ENCODE data around the gene TNF. TPM values are rescaled to one million over a fixed set of nuclear protein-coding genes. Genes with fewer than 3 reads are reported as not detected.

TNF gene
- total RNA-seq, 1 experiment from 2014 or later: not detected

DNA sequence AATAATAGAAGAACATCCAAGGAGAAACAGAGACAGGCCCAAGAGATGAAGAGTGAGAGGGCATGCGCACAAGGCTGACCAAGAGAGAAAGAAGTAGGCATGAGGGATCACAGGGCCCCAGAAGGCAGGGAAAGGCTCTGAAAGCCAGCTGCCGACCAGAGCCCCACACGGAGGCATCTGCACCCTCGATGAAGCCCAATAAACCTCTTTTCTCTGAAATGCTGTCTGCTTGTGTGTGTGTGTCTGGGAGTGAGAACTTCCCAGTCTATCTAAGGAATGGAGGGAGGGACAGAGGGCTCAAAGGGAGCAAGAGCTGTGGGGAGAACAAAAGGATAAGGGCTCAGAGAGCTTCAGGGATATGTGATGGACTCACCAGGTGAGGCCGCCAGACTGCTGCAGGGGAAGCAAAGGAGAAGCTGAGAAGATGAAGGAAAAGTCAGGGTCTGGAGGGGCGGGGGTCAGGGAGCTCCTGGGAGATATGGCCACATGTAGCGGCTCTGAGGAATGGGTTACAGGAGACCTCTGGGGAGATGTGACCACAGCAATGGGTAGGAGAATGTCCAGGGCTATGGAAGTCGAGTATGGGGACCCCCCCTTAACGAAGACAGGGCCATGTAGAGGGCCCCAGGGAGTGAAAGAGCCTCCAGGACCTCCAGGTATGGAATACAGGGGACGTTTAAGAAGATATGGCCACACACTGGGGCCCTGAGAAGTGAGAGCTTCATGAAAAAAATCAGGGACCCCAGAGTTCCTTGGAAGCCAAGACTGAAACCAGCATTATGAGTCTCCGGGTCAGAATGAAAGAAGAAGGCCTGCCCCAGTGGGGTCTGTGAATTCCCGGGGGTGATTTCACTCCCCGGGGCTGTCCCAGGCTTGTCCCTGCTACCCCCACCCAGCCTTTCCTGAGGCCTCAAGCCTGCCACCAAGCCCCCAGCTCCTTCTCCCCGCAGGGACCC is 981 bp upstream of the TNF start:
- no peak overlapping the region for H3K9ac ChIP-seq (ENCODE audit: low read length)
- no peak for TF ChIP-seq EZH2phosphoT487 (IDR thresholded peaks at IDR 0.05; ENCODE audit: borderline replicate concordance, low read length)
- TF ChIP-seq CTCF (conservative IDR thresholded peaks at IDR 0.05; ENCODE audit: low read depth, low read length): no peak
- TF ChIP-seq EZH2 (IDR thresholded peaks at IDR 0.05; ENCODE audit: low read length, unreplicated experiment): no peak
- CTCF ChIA-PET: no interaction called here
- no peaks in the 10 kb centered on the region for H3K79me2 ChIP-seq (ENCODE audit: low read length)
- no peaks in the 10 kb centered on the region for H3K36me3 ChIP-seq (ENCODE audit: low read depth, low read length)
- POLR2A ChIA-PET (ENCODE audit: unreplicated experiment): no interaction called here
- DNase-seq: no peak
- H4K20me1 ChIP-seq (ENCODE audit: low read length): no peaks in the 10 kb centered on the region
- H3K9me3 ChIP-seq (ENCODE audit: low read length): no peaks in the 10 kb centered on the region
- no peak overlapping the region for H2AFZ ChIP-seq (ENCODE audit: low read length)
- no peak overlapping the region for H3K4me3 ChIP-seq (ENCODE audit: low read length)
- H3K27ac ChIP-seq (ENCODE audit: low read length): no peak overlapping the region
- H3F3A ChIP-seq (ENCODE audit: low read length, unreplicated experiment): no peaks in the 10 kb centered on the region
- no peak for ATAC-seq
- no peaks in the 10 kb centered on the region for H3K9me2 ChIP-seq (replicated peaks; ENCODE audit: low read length)
- no TSS peak for BruUV-seq (replicated peaks)
- H3K4me1 ChIP-seq (ENCODE audit: insufficient read depth, low read length): 0 out of 2 replicates have a peak, but pooled peaks cover 8% of the 10 kb centered on the region
- intact Hi-C loops (cut with micrococcal nuclease): no loop called here
- H3K4me2 ChIP-seq (ENCODE audit: low read length): no peak overlapping the region
- no peaks in the 10 kb centered on the region for H3K27me3 ChIP-seq (ENCODE audit: low read length)

DNA sequence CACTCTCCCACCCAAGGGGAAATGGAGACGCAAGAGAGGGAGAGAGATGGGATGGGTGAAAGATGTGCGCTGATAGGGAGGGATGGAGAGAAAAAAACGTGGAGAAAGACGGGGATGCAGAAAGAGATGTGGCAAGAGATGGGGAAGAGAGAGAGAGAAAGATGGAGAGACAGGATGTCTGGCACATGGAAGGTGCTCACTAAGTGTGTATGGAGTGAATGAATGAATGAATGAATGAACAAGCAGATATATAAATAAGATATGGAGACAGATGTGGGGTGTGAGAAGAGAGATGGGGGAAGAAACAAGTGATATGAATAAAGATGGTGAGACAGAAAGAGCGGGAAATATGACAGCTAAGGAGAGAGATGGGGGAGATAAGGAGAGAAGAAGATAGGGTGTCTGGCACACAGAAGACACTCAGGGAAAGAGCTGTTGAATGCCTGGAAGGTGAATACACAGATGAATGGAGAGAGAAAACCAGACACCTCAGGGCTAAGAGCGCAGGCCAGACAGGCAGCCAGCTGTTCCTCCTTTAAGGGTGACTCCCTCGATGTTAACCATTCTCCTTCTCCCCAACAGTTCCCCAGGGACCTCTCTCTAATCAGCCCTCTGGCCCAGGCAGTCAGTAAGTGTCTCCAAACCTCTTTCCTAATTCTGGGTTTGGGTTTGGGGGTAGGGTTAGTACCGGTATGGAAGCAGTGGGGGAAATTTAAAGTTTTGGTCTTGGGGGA is 754 bp downstream of the TNF start:
- Histone ChIP-seq H3K4me1 (ENCODE audit: insufficient read depth, low read length) (0 out of 2 replicates have a peak, but pooled peaks cover 8% of the 10 kb centered on the region), H3K4me3 (ENCODE audit: low read length) (no peak overlapping the region), H3K36me3 (ENCODE audit: low read depth, low read length) (no peaks in the 10 kb centered on the region), H3K79me2 (ENCODE audit: low read length) (no peaks in the 10 kb centered on the region), H2AFZ (ENCODE audit: low read length) (no peak overlapping the region), H3F3A (ENCODE audit: low read length, unreplicated experiment) (no peaks in the 10 kb centered on the region), H3K9me3 (ENCODE audit: low read length) (no peaks in the 10 kb centered on the region), H3K27ac (ENCODE audit: low read length) (no peak overlapping the region), H3K9me2 (replicated peaks; ENCODE audit: low read length) (no peaks in the 10 kb centered on the region), H3K27me3 (ENCODE audit: low read length) (no peaks in the 10 kb centered on the region), H3K9ac (ENCODE audit: low read length) (no peak overlapping the region), H3K4me2 (ENCODE audit: low read length) (no peak overlapping the region), H4K20me1 (ENCODE audit: low read length) (no peaks in the 10 kb centered on the region)
- no TSS peak for BruUV-seq (replicated peaks)
- DNase-seq (no peak), ATAC-seq (no peak)
- CTCF ChIA-PET: interaction anchor here (0.6 kb wide), 1 partner anchor 62 kb away, joined by 5 read pairs; no protein-coding TSS in a partner anchor
- intact Hi-C loops (cut with micrococcal nuclease): no loop called here
- TF ChIP-seq EZH2phosphoT487 (IDR thresholded peaks at IDR 0.05; ENCODE audit: borderline replicate concordance, low read length): no peak
- POLR2A ChIA-PET (ENCODE audit: unreplicated experiment): no interaction called here

DNA sequence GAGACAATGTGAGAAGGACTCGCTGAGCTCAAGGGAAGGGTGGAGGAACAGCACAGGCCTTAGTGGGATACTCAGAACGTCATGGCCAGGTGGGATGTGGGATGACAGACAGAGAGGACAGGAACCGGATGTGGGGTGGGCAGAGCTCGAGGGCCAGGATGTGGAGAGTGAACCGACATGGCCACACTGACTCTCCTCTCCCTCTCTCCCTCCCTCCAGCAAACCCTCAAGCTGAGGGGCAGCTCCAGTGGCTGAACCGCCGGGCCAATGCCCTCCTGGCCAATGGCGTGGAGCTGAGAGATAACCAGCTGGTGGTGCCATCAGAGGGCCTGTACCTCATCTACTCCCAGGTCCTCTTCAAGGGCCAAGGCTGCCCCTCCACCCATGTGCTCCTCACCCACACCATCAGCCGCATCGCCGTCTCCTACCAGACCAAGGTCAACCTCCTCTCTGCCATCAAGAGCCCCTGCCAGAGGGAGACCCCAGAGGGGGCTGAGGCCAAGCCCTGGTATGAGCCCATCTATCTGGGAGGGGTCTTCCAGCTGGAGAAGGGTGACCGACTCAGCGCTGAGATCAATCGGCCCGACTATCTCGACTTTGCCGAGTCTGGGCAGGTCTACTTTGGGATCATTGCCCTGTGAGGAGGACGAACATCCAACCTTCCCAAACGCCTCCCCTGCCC is 1.7 kb downstream of the TNF start:
- H3K4me1 ChIP-seq (ENCODE audit: insufficient read depth, low read length): peaks cover 11% of the 10 kb centered on the region; the same call in 1 of the 2 replicates
- no peaks in the 10 kb centered on the region for H3F3A ChIP-seq (ENCODE audit: low read length, unreplicated experiment)
- H3K9me2 ChIP-seq (replicated peaks; ENCODE audit: low read length): no peaks in the 10 kb centered on the region
- H3K79me2 ChIP-seq (ENCODE audit: low read length): no peaks in the 10 kb centered on the region
- no peaks in the 10 kb centered on the region for H3K27me3 ChIP-seq (ENCODE audit: low read length)
- H3K4me2 ChIP-seq (ENCODE audit: low read length): no peak overlapping the region
- CTCF ChIA-PET: interaction anchor here (0.6 kb wide), 1 partner anchor 21 kb away, joined by 3 read pairs; no protein-coding TSS in a partner anchor
- ATAC-seq: no peak
- no peak overlapping the region for H3K4me3 ChIP-seq (ENCODE audit: low read length)
- no TSS peak for BruUV-seq (replicated peaks)
- no peak overlapping the region for H3K9ac ChIP-seq (ENCODE audit: low read length)
- TF ChIP-seq CTCF (conservative IDR thresholded peaks at IDR 0.05; ENCODE audit: low read depth, low read length) (no peak), EZH2 (IDR thresholded peaks at IDR 0.05; ENCODE audit: low read length, unreplicated experiment) (no peak), EZH2phosphoT487 (IDR thresholded peaks at IDR 0.05; ENCODE audit: borderline replicate concordance, low read length) (no peak)
- no peak overlapping the region for H2AFZ ChIP-seq (ENCODE audit: low read length)
- intact Hi-C loops (cut with micrococcal nuclease): no loop called here
- POLR2A ChIA-PET (ENCODE audit: unreplicated experiment): interaction anchor here (0.6 kb wide), 1 partner anchor 341 kb away, joined by 7 read pairs; no protein-coding TSS in a partner anchor
- no peaks in the 10 kb centered on the region for H3K9me3 ChIP-seq (ENCODE audit: low read length)
- no peak overlapping the region for H3K27ac ChIP-seq (ENCODE audit: low read length)
- no peaks in the 10 kb centered on the region for H3K36me3 ChIP-seq (ENCODE audit: low read depth, low read length)
- no peaks in the 10 kb centered on the region for H4K20me1 ChIP-seq (ENCODE audit: low read length)
- DNase-seq: no peak

All from PC-3 (cell line).